K562 (cell line): ENCODE data around the gene ZNF358. TPM values are rescaled to one million over a fixed set of nuclear protein-coding genes. Genes with fewer than 3 reads are reported as not detected.

Source experiments
- ATF7 ChIP-seq: fragments of 450-650 bp; IDR thresholded peaks from 2 replicates; pipeline ENCODE4 v1.7.1; 2014; ENCODE audit warnings: mild to moderate bottlenecking, moderate library complexity
- CBFA2T2 ChIP-seq: fragments of 450-650 bp; conservative IDR thresholded peaks from 2 replicates; pipeline ENCODE4 v1.6.1; 2017; ENCODE audit warnings: mild to moderate bottlenecking
- CREB3L1 ChIP-seq: fragments of 450-650 bp; IDR thresholded peaks from 2 replicates; pipeline ENCODE4 v1.6.1; 2014; ENCODE audit warnings: low read depth, mild to moderate bottlenecking, moderate library complexity, borderline replicate concordance
- ETS1 ChIP-seq: conservative IDR thresholded peaks from 2 replicates; pipeline ENCODE4 v1.6.1; 2011; ENCODE audit warnings: low read depth, mild to moderate bottlenecking, low read length; ENCODE audit not compliant: control insufficient read depth
- FOSL1 ChIP-seq: fragments of 200-800 bp; sonication (Bioruptor generic); conservative IDR thresholded peaks from 2 replicates; pipeline ENCODE4 v1.6.1; 2016; ENCODE audit warnings: missing genetic modification characterization, missing compliant biosample characterization
- HDAC2 ChIP-seq: fragments of 450-650 bp; IDR thresholded peaks from 2 replicates; pipeline ENCODE4 v1.6.1; 2016; ENCODE audit warnings: mild to moderate bottlenecking
- LEF1 ChIP-seq: fragments of 450-650 bp; IDR thresholded peaks from 2 replicates; pipeline ENCODE4 v1.6.1; 2016; ENCODE audit warnings: mild to moderate bottlenecking
- MCM2 ChIP-seq: fragments of 450-650 bp; IDR thresholded peaks from 2 replicates; pipeline ENCODE4 v1.6.1; 2017; ENCODE audit warnings: low read depth, mild to moderate bottlenecking
- MITF ChIP-seq: IDR thresholded peaks from 2 replicates; pipeline ENCODE4 v1.6.1; 2014; ENCODE audit warnings: antibody characterized with exemption
- NCOR1 ChIP-seq: fragments of 450-650 bp; IDR thresholded peaks from 2 replicates; pipeline ENCODE4 v1.6.1; 2016; ENCODE audit warnings: mild to moderate bottlenecking, moderate library complexity
- NELFE ChIP-seq: IDR thresholded peaks from 2 replicates; pipeline ENCODE4 v1.6.1; 2011; ENCODE audit warnings: mild to moderate bottlenecking; ENCODE audit not compliant: insufficient read depth, insufficient read length
- OTX1 ChIP-seq: fragments of 450-650 bp; formaldehyde crosslinking; IDR thresholded peaks from 2 replicates; pipeline ENCODE4 v1.4.0; 2022; ENCODE audit warnings: mild to moderate bottlenecking
- PCBP1 ChIP-seq: fragments of 200-400 bp; formaldehyde crosslinking; IDR thresholded peaks from 2 replicates; pipeline ENCODE4 v1.6.1; 2018; ENCODE audit warnings: mild to moderate bottlenecking, low read depth, low read length; ENCODE audit not compliant: poor library complexity, severe bottlenecking
- PHF21A ChIP-seq: fragments of 450-650 bp; IDR thresholded peaks from 2 replicates; pipeline ENCODE4 v1.6.1; 2017; ENCODE audit warnings: low read depth, borderline replicate concordance
- PREB ChIP-seq: sonication (generic); formaldehyde crosslinking; IDR thresholded peaks from 2 replicates; pipeline ENCODE4 v1.8.1; 2023; ENCODE audit warnings: mild to moderate bottlenecking, missing genetic modification reagents
- RAD51 ChIP-seq: fragments of 450-650 bp; IDR thresholded peaks from 2 replicates; pipeline ENCODE4 v1.7.1; 2016; ENCODE audit warnings: low read depth, mild to moderate bottlenecking, borderline replicate concordance
- TARDBP ChIP-seq: fragments of 450-650 bp; IDR thresholded peaks from 2 replicates; pipeline ENCODE4 v1.6.1; 2016
- TBP ChIP-seq: optimal IDR thresholded peaks from 2 replicates; pipeline ENCODE3; 2011; ENCODE audit warnings: low read depth, low read length, improper control_type of control experiment
- ZNF354B ChIP-seq: fragments of 250-450 bp; sonication (Bioruptor Pico); IDR thresholded peaks from 2 replicates; pipeline ENCODE4 v1.4.0; 2020
- polyA plus RNA-seq, 8 experiments: library from polyadenylated mRNA; depleted of rRNA in 4 of 8; stranded (reverse) in 5 of 8; unstranded in 3 of 8; fragments of >200 nt; fragmentation: Nextera tagmentation in 2 of 8; fragmentation: Illumina TruSeq in 1 of 8; extraction: Ambion mirVana in 2 of 8; extraction: Trizol in 1 of 8; gene quantifications; 2 replicates each; pipeline versions ENCODE4 v1.2.1 to v1.2.3, GENCODE V29; 2011 to 2014; ENCODE audit warnings: inconsistent platforms in 1 of 8, missing spikeins in 1 of 8
- total RNA-seq, 7 experiments: library from RNA; depleted of rRNA in 6 of 7; stranded (reverse); fragments of >200 nt in 6 of 7; fragmentation: Illumina TruSeq in 2 of 7; extraction: Trizol in 2 of 7; gene quantifications; 2 replicates each; pipeline versions ENCODE4 v1.2.1 to v1.2.3, GENCODE V29; 2011 to 2021; ENCODE audit warnings: low replicate concordance in 1 of 7
- TF ChIP-seq, protein P1 (sequence below): fragments of 450-650 bp; IDR thresholded peaks from 2 replicates; pipeline ENCODE4 v1.6.1; 2016; ENCODE audit warnings: antibody characterized with exemption

The ZNF358 gene
- total and polyA plus RNA-seq, 9 of the 15 experiments (the other 6 are each of a cell fraction or from before 2014, with no cell fraction given): 0.04 to 17.2 (median 4.9) TPM

- TF ChIP-seq CREB3L1 (peak; percentile 87), TBP (peak; percentile 73), ZNF354B (no peak), FOSL1 (tag) (peak; percentile 20; the same call in 1 of the 2 replicates), PHF21A (no peak), PCBP1 (peak; percentile 35), MITF (peak; percentile 94), LEF1 (0 out of 2 replicates have a peak, but pooled peaks have one; percentile 32), CBFA2T2 (peak; percentile 100), PREB (CRISPR knock-in tag) (no peak), TARDBP (0 out of 2 replicates have a peak, but pooled peaks have one; percentile 51), HDAC2 (peak; percentile 65; the same call in 1 of the 2 replicates), ATF7 (peak; percentile 83), NCOR1 (peak; percentile 26; the same call in 1 of the 2 replicates), ETS1 (peak; percentile 94), OTX1 (CRISPR knock-in tag) (peak; percentile 85), RAD51 (peak; percentile 100), MCM2 (no peak), NELFE (no peak)
- TF ChIP-seq, protein P1, sequence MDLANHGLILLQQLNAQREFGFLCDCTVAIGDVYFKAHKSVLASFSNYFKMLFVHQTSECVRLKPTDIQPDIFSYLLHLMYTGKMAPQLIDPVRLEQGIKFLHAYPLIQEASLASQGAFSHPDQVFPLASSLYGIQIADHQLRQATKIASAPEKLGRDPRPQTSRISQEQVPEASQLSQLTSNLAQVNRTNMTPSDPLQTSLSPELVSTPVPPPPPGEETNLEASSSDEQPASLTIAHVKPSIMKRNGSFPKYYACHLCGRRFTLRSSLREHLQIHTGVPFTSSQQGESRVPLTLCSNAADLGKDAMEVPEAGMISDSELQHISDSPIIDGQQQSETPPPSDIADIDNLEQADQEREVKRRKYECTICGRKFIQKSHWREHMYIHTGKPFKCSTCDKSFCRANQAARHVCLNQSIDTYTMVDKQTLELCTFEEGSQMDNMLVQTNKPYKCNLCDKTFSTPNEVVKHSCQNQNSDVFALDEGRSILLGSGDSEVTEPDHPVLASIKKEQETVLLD: peak; percentile 94
Measured at GRCh38 chr19:7522072-7522922, 6.4 kb downstream of the ZNF358 start, which contains the start of gene MCOLN1 (continued).
